ENCODE data around the gene TULP1.

DNA sequence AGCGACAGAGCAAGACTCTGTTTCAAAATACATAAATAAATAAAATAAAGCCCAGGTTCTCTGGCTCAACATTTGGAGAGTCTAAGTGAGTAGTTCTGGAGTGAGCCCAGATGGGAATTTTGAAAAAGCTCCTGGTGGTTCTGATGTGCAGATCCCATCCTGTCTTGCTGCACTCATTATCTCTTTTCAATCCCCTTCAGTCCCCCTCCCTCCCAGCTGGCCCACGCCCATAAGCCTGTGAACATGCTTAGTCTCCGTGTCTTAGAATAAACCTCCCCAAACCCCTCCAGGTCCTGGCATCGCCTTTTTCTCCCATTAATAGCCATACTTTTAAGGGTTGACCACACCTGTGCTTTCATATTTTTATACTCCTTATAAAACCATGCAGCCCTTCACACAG is 19.4 kb upstream of the TULP1 start:
- TF ChIP-seq, protein P1, sequence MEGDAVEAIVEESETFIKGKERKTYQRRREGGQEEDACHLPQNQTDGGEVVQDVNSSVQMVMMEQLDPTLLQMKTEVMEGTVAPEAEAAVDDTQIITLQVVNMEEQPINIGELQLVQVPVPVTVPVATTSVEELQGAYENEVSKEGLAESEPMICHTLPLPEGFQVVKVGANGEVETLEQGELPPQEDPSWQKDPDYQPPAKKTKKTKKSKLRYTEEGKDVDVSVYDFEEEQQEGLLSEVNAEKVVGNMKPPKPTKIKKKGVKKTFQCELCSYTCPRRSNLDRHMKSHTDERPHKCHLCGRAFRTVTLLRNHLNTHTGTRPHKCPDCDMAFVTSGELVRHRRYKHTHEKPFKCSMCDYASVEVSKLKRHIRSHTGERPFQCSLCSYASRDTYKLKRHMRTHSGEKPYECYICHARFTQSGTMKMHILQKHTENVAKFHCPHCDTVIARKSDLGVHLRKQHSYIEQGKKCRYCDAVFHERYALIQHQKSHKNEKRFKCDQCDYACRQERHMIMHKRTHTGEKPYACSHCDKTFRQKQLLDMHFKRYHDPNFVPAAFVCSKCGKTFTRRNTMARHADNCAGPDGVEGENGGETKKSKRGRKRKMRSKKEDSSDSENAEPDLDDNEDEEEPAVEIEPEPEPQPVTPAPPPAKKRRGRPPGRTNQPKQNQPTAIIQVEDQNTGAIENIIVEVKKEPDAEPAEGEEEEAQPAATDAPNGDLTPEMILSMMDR (conservative IDR thresholded peaks at IDR 0.05; ENCODE audit: low read depth, low read length): no peak
- TF ChIP-seq POLR2A (IDR thresholded peaks at IDR 0.05; ENCODE audit: low read depth, low read length) (no peak), RFX5 (IDR thresholded peaks at IDR 0.05; ENCODE audit: low read depth, low read length) (no peak), MAZ (IDR thresholded peaks at IDR 0.05; ENCODE audit: borderline replicate concordance, low read depth, low read length) (no peak), SMC3 (IDR thresholded peaks at IDR 0.05; ENCODE audit: low read depth, low read length) (no peak), RCOR1 (IDR thresholded peaks at IDR 0.05; ENCODE audit: insufficient replicate concordance, low read length) (no peak), BHLHE40 (IDR thresholded peaks at IDR 0.05; ENCODE audit: low read depth, low read length) (no peak), RAD21 (IDR thresholded peaks at IDR 0.05; ENCODE audit: low read length) (no peak), CEBPB (IDR thresholded peaks at IDR 0.05; ENCODE audit: low read depth, low read length) (no peak), MAFK (IDR thresholded peaks at IDR 0.05; ENCODE audit: low read depth, low read length) (no peak), CHD1 (IDR thresholded peaks at IDR 0.05; ENCODE audit: low read depth, low read length) (no peak)
- TF ChIP-seq, protein P2, sequence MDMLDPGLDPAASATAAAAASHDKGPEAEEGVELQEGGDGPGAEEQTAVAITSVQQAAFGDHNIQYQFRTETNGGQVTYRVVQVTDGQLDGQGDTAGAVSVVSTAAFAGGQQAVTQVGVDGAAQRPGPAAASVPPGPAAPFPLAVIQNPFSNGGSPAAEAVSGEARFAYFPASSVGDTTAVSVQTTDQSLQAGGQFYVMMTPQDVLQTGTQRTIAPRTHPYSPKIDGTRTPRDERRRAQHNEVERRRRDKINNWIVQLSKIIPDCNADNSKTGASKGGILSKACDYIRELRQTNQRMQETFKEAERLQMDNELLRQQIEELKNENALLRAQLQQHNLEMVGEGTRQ (IDR thresholded peaks at IDR 0.05; ENCODE audit: low read depth, low read length): no peak
- TF ChIP-seq, protein P3, sequence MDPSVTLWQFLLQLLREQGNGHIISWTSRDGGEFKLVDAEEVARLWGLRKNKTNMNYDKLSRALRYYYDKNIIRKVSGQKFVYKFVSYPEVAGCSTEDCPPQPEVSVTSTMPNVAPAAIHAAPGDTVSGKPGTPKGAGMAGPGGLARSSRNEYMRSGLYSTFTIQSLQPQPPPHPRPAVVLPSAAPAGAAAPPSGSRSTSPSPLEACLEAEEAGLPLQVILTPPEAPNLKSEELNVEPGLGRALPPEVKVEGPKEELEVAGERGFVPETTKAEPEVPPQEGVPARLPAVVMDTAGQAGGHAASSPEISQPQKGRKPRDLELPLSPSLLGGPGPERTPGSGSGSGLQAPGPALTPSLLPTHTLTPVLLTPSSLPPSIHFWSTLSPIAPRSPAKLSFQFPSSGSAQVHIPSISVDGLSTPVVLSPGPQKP (IDR thresholded peaks at IDR 0.05; ENCODE audit: borderline replicate concordance, low read depth, low read length): no peak

Data from IMR-90 (cell line).